Heart left ventricle (tissue), 13 donors: ENCODE measurements around the gene TUBA1A.

Experiments used
- CTCF ChIP-seq, 12 donors: fragments of 200-600 bp; sonication (generic) in 4 of 12; IDR thresholded peaks; one replicate each; pipeline versions ENCODE4 v1.5.0 to v1.8.0; 2018 to 2022; ENCODE audit warnings: antibody characterized with exemption in 12 of 12, mild to moderate bottlenecking in 5 of 12
- POLR2A ChIP-seq, 2 donors: fragments of 450-650 bp; IDR thresholded peaks; one replicate each; pipeline ENCODE4 v1.6.1; 2017; ENCODE audit warnings: antibody characterized with exemption in 2 of 2, mild to moderate bottlenecking in 2 of 2, moderate library complexity in 2 of 2
- donor health status: ischemic (EF 13 %, LVEDD 7.1; RV severe dilation, severe dysfunction).
- donor health status: DM: no; HTN: yes; CAD: no.
- donor health status: DM: no; HTN: no; CAD: no.
- donor health status: ischemic (EF 25% LVEDD 6.9; RV normal size, moderate dysfunction).
- donor health status: ischemic (EF 25% LVEDD 5.7; RV mildly dilated, moderate dysfunction).
- donor health status: ischemic (EF 35%, LVEDD 5.7; RV mildly dilated, moderate dysfunction).
- donor health status: nonischemic (EF 11% LVEDD 7.7; RV severe dilation, severe dysfunction).
- donor health status: DM: yes; HTN: yes; CAD: no.
- donor health status: PGD.
- donor health status: ischemic (EF 29% LVEDD 5.4; RV normal size, mild dysfunction).
- donor health status: nonischemic (EF 23%, LVEDD 6.1; RV moderate dilation, normal function).

GRCh38 chr12:49236423-49236822, 47.5 kb upstream of the TUBA1A start:
- TF ChIP-seq CTCF (IDR thresholded peaks at IDR 0.05) (no peak), POLR2A (IDR thresholded peaks at IDR 0.05) (no peak)
